Body of pancreas (tissue), 4 donors: ENCODE results near the gene RFX4. TPM values are rescaled to one million over a fixed set of nuclear protein-coding genes. Genes with fewer than 3 reads are reported as not detected.

Experiments used
- ATAC-seq: fragments of 150-250 bp; one replicate; pipeline ENCODE4 v1.9.1; 2016
- DNase-seq, 4 donors: peaks; one replicate each; pipeline ENCODE4 v3.0.0-alpha.2; 2019
- H3K27ac ChIP-seq, 4 donors: fragments of 200-600 bp; sonication (generic); 1 replicate in 3 of 4; 2 replicates in 1 of 4; pipeline versions ENCODE4 v1.5.1 to v1.6.1; 2016 to 2019; ENCODE audit warnings: mild to moderate bottlenecking in 1 of 4, mixed read lengths in 1 of 4, moderate library complexity in 1 of 4
- H3K27me3 ChIP-seq, 2 donors: fragments of 200-600 bp; sonication (generic); one replicate each; pipeline ENCODE4 v1.6.0; 2016; ENCODE audit warnings: mild to moderate bottlenecking in 1 of 2
- H3K36me3 ChIP-seq, 2 donors: fragments of 200-600 bp; sonication (generic); replicated peaks in 1 of 2; 2 replicates each; pipeline ENCODE4 v1.5.1; 2016; ENCODE audit warnings: low read depth in 2 of 2; ENCODE audit not compliant: insufficient read depth in 1 of 2
- H3K4me1 ChIP-seq: fragments of 200-600 bp; sonication (generic); one replicate; pipeline ENCODE4 v1.6.0; 2016
- H3K4me3 ChIP-seq, 2 donors: fragments of 200-600 bp; sonication (generic); 1 replicate in 1 of 2; 2 replicates in 1 of 2; pipeline ENCODE4 v1.5.1; 2016 to 2019
- H3K9me3 ChIP-seq, 3 donors: fragments of 200-600 bp; sonication (generic); 1 replicate in 2 of 3; 2 replicates in 1 of 3; pipeline ENCODE4 v1.5.1; 2016
- POLR2A ChIP-seq, 3 donors: fragments of 450-650 bp; IDR thresholded peaks; one replicate each; pipeline ENCODE4 v1.6.1; 2016; ENCODE audit warnings: antibody characterized with exemption in 3 of 3, mild to moderate bottlenecking in 2 of 3
- WGBS, 2 donors: methylation state at CpG; one replicate each; pipeline ENCODE4 v1.1.5; 2017; 5-methylcytosine and 5-hydroxymethylcytosine counted together
- intact Hi-C: fragments of 100-400 bp; cut with DNase I; formaldehyde crosslinking; loops from one replicate; pipeline ENCODE4 v1.15.1; 2023
- total RNA-seq, 2 donors: library from RNA; depleted of rRNA; stranded (reverse); fragments of >200 nt; gene quantifications; one replicate each; pipeline ENCODE4 v1.1.0, GENCODE V29; 2016
- TF ChIP-seq, protein P1 (sequence below), 7 experiments: fragments of 450-650 bp in 4 of 7; fragments of 200-600 bp in 3 of 7; sonication (generic) in 3 of 7; IDR thresholded peaks; one replicate each; pipeline ENCODE4 v1.5.1; 2016 to 2019; ENCODE audit warnings: antibody characterized with exemption in 7 of 7

The RFX4 gene
- total RNA-seq, 2 donors from 2014 or later: not detected

- ATAC-seq (no peak), DNase-seq (no peak)
- Histone ChIP-seq H3K36me3 (no peaks in the 10 kb centered on the region), H3K4me1 (no peaks in the 10 kb centered on the region), H3K9me3 (no peaks in the 10 kb centered on the region), H3K4me3 (no peak overlapping the region), H3K27ac (no peak overlapping the region), H3K27me3 (peaks cover 0 to 4% of the 10 kb centered on the region in 2 donors)
- no peak for TF ChIP-seq POLR2A (IDR thresholded peaks at IDR 0.05)
- TF ChIP-seq, protein P1, sequence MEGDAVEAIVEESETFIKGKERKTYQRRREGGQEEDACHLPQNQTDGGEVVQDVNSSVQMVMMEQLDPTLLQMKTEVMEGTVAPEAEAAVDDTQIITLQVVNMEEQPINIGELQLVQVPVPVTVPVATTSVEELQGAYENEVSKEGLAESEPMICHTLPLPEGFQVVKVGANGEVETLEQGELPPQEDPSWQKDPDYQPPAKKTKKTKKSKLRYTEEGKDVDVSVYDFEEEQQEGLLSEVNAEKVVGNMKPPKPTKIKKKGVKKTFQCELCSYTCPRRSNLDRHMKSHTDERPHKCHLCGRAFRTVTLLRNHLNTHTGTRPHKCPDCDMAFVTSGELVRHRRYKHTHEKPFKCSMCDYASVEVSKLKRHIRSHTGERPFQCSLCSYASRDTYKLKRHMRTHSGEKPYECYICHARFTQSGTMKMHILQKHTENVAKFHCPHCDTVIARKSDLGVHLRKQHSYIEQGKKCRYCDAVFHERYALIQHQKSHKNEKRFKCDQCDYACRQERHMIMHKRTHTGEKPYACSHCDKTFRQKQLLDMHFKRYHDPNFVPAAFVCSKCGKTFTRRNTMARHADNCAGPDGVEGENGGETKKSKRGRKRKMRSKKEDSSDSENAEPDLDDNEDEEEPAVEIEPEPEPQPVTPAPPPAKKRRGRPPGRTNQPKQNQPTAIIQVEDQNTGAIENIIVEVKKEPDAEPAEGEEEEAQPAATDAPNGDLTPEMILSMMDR (IDR thresholded peaks at IDR 0.05): no peak
- intact Hi-C loops: no loop called here
- WGBS, 2 donors: 52 to 78% methylated on average over 3 of the region's 3 CpGs
Observed at GRCh38 chr12:106566771-106567170, 16.0 kb upstream of the RFX4 start.

GRCh38 chr12:106573239-106573638, 9.6 kb upstream of the RFX4 start:
- DNase-seq (no peak), ATAC-seq (no peak)
- Histone ChIP-seq H3K27me3 (peaks cover 0 to 4% of the 10 kb centered on the region in 2 donors), H3K4me3 (no peak overlapping the region), H3K4me1 (no peaks in the 10 kb centered on the region), H3K9me3 (no peaks in the 10 kb centered on the region), H3K27ac (no peak overlapping the region), H3K36me3 (no peaks in the 10 kb centered on the region)
- TF ChIP-seq, protein P1 (IDR thresholded peaks at IDR 0.05): no peak
- intact Hi-C loops: no loop called here

GRCh38 chr12:106576848-106577247, 6.0 kb upstream of the RFX4 start:
- ATAC-seq (no peak), DNase-seq (no peak)
- no peaks in the 10 kb centered on the region for H3K36me3 ChIP-seq
- no peak overlapping the region for H3K4me3 ChIP-seq
- H3K27me3 ChIP-seq: peaks cover 0 to 16% of the 10 kb centered on the region in 2 donors
- TF ChIP-seq, protein P1 (IDR thresholded peaks at IDR 0.05): no peak
- TF ChIP-seq POLR2A (IDR thresholded peaks at IDR 0.05): no peak
- intact Hi-C loops: no loop called here
- WGBS, 2 donors: 85 to 92% methylated on average over 2 of the region's 2 CpGs
- H3K27ac ChIP-seq: no peak overlapping the region
- peaks cover 16% of the 10 kb centered on the region for H3K4me1 ChIP-seq
- H3K9me3 ChIP-seq: no peaks in the 10 kb centered on the region

DNA sequence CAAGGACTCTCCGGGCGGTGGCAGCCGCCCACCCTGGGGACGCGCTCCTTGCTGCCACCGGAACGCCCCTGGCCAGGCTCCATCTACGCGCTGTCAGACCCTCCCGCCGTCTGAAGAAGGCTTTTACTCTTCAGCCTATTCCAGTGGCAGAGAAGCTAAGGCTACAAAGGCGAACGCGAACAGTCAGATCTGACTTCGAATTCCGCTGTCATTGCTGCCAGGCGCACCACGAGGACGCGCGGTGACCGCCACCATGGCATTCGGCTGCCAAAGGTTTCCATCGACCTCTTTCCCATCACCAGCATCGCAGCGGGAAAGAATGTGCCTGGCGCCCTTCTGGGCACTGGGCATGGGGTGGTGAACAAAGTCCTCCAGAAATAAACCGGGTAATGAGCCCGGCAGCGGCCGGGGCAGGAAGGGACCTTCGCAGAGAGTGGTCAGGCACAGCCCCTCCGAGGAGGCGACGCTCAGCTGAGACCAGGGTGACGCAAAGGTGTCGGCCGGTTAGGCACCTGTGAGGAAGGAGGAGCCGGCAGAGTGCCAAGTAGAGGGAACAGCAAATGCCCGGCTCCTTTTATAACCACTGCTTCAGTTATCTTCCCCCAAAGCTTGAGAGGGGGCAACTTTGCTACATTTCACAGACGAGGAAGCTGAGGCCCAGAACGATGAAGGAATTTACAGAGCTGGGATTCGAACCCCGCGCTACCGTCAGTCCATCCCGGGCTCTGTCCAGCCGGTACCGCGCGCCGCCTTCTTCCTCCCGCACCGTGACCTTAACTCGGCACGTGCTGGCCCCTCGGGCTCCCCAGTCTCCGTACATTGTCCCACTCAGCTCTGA, 1.9 kb upstream of the RFX4 start:
- no peak for TF ChIP-seq POLR2A (IDR thresholded peaks at IDR 0.05)
- TF ChIP-seq, protein P1 (IDR thresholded peaks at IDR 0.05): no peak
- DNase-seq (peak in 2 of 4 donors; percentile 27 to 40), ATAC-seq (no peak)
- no peak overlapping the region for H3K4me3 ChIP-seq
- no peak overlapping the region for H3K27ac ChIP-seq
- no peaks in the 10 kb centered on the region for H3K36me3 ChIP-seq
- no peaks in the 10 kb centered on the region for H3K9me3 ChIP-seq
- peaks cover 0 to 30% of the 10 kb centered on the region in 2 donors for H3K27me3 ChIP-seq
- intact Hi-C loops: no loop called here
- WGBS, 2 donors: 4 to 6% methylated on average over 10 to 56 of the region's 58 CpGs
- H3K4me1 ChIP-seq: peaks cover 45% of the 10 kb centered on the region
